Liver (tissue), 2 donors: Measurements from ENCODE around the gene ATP6V1F.

Experiments
- FOXA1 ChIP-seq: IDR thresholded peaks from 2 replicates; pipeline ENCODE4 v1.6.1; 2016; ENCODE audit warnings: antibody characterized with exemption
- YY1 ChIP-seq: IDR thresholded peaks from 2 replicates; pipeline ENCODE4 v1.6.1; 2016; ENCODE audit warnings: antibody characterized with exemption, mild to moderate bottlenecking
- TF ChIP-seq, protein P1 (sequence below): IDR thresholded peaks from 2 replicates; pipeline ENCODE4 v1.6.1; 2016; ENCODE audit warnings: antibody characterized with exemption, mild to moderate bottlenecking
- TF ChIP-seq, protein P2 (sequence below): fragments of 150-350 bp; IDR thresholded peaks from 2 replicates; pipeline ENCODE4 v1.5.1; 2017; ENCODE audit warnings: improper control_type of control experiment, low read depth, low read length; ENCODE audit not compliant: missing input control
- donor health status: healthy.

DNA sequence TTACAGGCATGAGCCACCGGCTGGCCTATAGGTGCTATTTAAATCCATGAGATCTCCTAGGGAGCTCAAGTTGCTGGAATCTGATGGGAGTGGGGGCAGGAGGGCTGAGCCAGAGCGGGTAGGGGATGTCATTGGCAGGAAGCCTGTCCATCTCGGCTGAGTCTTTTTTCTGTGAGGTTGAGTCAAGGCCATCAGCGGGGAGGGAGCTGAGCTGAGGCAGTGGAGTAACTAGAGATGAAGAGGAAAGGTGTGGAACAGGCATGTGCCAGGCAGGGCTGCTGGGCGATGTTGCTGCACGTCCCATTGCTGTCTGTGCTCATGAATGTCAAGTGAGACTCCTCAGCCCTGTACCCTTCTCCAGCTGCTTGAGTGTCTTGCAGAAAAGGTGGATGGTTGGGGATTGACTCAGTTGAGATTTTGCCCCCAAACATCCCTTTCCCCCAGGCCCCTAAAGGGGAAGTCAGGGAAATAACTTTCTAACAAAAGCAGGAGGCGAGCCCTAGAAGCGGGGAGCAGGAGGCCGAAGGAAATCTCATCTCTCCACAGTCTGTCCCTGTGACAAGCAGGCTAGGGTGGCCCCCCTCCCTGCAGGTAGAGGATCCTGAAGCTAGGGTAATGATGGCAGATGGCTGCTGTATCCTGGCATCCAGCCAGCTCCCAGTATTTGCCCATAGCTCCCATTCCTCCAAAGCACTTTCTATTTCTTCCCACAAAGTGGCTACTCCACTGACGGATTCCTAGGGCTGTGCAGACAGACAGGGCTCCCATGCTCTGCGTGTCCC lies 5.4 kb downstream of the ATP6V1F start:
- no peak for TF ChIP-seq YY1
- TF ChIP-seq, protein P1, sequence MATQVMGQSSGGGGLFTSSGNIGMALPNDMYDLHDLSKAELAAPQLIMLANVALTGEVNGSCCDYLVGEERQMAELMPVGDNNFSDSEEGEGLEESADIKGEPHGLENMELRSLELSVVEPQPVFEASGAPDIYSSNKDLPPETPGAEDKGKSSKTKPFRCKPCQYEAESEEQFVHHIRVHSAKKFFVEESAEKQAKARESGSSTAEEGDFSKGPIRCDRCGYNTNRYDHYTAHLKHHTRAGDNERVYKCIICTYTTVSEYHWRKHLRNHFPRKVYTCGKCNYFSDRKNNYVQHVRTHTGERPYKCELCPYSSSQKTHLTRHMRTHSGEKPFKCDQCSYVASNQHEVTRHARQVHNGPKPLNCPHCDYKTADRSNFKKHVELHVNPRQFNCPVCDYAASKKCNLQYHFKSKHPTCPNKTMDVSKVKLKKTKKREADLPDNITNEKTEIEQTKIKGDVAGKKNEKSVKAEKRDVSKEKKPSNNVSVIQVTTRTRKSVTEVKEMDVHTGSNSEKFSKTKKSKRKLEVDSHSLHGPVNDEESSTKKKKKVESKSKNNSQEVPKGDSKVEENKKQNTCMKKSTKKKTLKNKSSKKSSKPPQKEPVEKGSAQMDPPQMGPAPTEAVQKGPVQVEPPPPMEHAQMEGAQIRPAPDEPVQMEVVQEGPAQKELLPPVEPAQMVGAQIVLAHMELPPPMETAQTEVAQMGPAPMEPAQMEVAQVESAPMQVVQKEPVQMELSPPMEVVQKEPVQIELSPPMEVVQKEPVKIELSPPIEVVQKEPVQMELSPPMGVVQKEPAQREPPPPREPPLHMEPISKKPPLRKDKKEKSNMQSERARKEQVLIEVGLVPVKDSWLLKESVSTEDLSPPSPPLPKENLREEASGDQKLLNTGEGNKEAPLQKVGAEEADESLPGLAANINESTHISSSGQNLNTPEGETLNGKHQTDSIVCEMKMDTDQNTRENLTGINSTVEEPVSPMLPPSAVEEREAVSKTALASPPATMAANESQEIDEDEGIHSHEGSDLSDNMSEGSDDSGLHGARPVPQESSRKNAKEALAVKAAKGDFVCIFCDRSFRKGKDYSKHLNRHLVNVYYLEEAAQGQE, result no peak
- TF ChIP-seq, protein P2, sequence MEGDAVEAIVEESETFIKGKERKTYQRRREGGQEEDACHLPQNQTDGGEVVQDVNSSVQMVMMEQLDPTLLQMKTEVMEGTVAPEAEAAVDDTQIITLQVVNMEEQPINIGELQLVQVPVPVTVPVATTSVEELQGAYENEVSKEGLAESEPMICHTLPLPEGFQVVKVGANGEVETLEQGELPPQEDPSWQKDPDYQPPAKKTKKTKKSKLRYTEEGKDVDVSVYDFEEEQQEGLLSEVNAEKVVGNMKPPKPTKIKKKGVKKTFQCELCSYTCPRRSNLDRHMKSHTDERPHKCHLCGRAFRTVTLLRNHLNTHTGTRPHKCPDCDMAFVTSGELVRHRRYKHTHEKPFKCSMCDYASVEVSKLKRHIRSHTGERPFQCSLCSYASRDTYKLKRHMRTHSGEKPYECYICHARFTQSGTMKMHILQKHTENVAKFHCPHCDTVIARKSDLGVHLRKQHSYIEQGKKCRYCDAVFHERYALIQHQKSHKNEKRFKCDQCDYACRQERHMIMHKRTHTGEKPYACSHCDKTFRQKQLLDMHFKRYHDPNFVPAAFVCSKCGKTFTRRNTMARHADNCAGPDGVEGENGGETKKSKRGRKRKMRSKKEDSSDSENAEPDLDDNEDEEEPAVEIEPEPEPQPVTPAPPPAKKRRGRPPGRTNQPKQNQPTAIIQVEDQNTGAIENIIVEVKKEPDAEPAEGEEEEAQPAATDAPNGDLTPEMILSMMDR, result no peak
- no peak for TF ChIP-seq FOXA1
